CD4-positive, alpha-beta T cell treated with Interleukin-10 for 1 hour (primary cell): ENCODE measurements around the gene PEX14.

Experiments
- DNase-seq: peaks from one replicate; pipeline ENCODE4 v3.0.0-alpha.2; 2020

The PEX14 gene

DNA sequence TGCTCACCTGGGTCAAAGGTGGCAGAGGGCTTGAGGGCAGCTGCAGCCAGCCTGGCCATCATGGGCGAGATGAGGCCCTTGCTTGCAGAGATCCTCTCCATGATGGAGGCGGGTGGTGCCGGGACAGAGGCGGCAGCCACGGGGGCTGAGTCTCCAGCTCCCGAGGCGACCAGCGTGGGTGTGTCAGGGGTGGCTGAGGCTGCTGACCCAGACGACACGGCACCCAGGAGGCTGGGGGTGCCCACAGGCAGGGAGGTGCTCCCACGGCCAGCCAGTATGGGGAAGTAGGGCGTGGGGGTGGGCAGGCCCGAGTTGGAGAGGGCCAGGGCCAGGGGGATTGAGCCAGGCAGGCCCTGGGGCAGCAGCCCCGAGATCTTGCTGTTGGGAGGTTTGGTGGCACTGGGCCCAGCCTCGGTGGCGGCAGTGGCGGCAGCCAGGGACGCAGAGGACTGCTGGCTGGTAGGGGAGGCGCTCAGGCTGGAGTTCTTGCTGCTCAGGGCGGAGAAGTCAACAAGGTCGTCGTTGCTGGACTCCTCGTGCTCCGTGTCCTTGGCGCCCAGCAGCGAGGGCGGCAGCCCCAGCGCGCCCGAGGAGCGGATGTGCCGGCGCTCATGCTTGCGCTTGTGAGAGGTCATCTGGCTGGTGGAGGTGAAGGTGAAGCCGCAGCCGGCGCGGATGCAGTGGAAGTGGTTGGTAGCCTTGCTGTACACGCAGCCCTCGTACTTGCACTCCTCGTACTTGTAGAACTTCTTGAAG, 178.8 kb downstream of the PEX14 start:
- no peak for DNase-seq

- no peak for DNase-seq
Observed at GRCh38 chr1:10655002-10655401, 180.3 kb downstream of the PEX14 start.

- DNase-seq: no peak
Observed at GRCh38 chr1:10656431-10656830, 181.7 kb downstream of the PEX14 start.

GRCh38 chr1:10657088-10657847, 182.5 kb downstream of the PEX14 start:
- no peak for DNase-seq

GRCh38 chr1:10658396-10659066, 183.8 kb downstream of the PEX14 start:
- DNase-seq: no peak

- no peak for DNase-seq
Observed at GRCh38 chr1:10659218-10659617, 184.5 kb downstream of the PEX14 start.

GRCh38 chr1:10659646-10660540, 185.1 kb downstream of the PEX14 start:
- DNase-seq: no peak

DNA sequence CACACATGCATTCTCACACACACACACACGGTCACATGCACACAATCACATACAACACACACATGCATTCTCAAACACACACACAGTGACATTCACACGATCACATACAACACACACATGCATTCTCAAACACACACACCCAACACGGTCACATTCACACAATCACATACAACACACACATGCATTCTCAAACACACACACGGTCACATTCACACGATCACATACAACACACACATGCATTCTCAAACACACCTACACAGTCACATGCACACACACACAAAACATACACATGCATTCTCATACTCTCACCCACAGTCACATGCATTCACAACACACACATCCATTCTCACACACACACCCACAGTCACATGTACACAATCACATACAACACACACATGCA, 186.7 kb downstream of the PEX14 start:
- DNase-seq: no peak

GRCh38 chr1:10662090-10662688, 187.4 kb downstream of the PEX14 start:
- DNase-seq: no peak

DNA sequence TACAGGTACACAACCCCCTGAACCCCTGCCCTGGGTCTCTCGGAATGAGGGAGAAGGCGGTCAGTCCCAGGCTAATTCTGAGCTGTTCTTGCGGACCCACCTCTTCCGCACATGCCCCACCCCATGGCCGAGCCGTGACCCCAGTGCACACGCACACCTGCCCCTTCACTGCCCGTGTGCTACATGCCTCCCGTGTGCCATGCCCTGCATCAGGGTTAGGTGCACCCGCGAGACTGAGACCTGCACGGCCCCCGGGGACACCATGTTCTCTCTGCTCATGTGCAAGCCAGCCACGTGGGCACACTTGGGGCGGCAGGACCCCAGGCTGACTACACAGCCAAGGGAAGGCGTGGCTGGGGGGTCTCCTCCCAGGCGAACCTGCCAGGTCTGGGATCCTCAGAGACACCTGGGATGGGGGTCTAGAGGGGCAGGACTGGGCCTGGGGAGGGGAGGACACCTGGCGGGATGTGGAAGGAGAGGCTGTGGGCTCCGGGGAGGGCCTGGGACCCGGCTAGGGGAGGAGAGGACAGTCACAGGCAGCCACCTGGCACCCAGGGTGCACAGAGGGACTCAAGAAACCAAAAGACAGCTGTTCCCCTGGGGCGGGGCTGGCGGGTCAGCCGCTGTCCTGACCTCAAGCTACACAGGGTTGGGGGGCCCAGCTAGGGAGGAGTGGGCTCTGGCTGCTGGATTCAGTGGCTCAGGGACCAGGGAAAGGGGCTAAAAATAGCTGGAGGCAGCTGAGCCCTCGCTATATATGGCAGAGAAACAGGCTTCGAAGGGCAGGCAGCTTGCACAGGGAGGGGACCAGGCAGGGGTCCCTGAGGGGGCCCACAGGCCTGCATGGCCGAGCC, 188.3 kb downstream of the PEX14 start:
- DNase-seq: no peak

DNA sequence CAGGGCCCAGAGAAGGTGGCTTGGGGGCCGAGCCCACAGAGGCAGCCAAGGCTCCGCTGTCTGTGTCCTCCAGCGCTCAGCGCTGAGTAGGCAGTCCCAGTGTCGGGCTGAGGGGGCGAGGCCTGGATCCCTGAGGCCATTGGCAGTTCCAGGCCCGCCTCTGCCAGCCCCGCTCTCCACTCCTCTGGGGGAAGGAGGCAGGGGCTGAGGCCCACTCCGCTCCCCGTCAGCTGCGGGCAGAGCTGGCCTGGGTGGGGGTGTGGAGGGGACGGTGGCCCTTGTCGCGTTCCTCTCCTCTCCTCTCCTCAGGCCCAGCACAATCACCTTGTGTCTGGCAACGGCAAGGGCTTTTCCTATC, 188.9 kb downstream of the PEX14 start:
- no peak for DNase-seq

- DNase-seq: no peak
Observed at GRCh38 chr1:10664251-10664650, 189.5 kb downstream of the PEX14 start.

- DNase-seq: no peak
Observed at GRCh38 chr1:10665226-10665625, 190.5 kb downstream of the PEX14 start.

DNA sequence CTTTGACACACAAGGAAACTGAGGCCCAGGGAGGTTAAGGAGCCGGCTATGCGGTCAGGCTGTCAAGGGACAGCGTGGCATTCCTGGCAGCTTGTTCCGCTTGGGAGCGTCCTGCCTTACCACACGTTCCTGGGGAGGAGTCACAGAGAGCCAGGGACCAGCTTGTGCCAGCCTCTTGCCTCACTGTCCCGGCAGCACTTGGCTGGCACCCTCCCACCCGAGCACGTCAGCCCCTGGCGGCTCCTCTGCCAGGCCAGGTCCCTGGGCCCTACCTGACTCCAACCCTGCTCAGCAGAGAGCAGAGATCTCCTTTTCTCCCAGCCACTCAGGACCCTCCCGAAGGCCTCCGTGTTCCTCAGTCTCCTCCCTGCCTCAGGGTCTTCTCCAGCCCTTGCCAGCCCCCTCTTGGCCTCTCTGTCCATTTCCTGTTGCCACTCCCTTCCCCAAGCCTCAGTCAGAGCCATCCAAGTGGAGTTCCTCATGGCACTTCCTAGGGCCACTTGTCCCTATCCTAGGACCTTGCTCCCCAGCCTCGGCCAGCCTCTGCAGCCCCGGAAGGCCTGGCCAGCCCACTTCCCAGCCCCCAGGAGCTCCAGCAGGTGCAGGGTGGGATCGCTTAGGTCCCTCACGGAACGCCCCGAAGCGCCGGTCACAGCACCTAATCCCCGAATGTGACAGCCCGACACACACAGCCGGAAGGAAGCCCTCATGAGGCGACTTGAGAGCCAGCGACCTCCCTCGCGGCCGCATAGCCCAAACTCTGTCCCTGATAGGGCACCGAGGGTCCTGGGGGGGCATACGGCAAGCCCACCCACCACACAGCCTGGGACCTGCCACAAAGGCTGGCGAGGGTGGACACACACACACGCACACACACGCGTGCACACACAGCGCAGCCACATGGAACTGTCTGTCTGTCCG, 191.4 kb downstream of the PEX14 start:
- no peak for DNase-seq

- DNase-seq: no peak
Observed at GRCh38 chr1:10667861-10668761, 193.4 kb downstream of the PEX14 start.

DNA sequence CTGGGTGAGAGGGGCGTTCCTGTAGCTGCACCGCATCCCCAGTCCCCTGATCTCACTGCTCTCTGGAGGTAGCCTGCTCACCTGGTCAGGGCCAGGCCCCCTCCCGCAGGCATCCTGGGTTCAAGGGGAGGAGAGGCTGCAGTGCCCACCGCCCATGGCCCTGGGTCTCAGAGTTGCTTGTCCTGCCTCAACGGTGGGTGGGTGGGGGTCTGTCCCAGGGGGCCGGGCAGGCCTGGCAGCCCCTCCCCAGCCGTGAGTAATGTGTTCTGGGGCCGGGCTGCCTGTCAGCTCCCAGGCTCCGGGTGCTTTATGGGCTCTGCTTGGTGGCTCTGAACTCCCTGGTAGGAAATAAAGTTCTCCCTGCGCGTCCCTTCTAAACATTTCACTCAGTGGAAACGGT, 194.8 kb downstream of the PEX14 start:
- DNase-seq: no peak

GRCh38 chr1:10670190-10670589, 195.4 kb downstream of the PEX14 start:
- DNase-seq: no peak

- DNase-seq: no peak
Observed at GRCh38 chr1:10671090-10671489, 196.3 kb downstream of the PEX14 start.

DNA sequence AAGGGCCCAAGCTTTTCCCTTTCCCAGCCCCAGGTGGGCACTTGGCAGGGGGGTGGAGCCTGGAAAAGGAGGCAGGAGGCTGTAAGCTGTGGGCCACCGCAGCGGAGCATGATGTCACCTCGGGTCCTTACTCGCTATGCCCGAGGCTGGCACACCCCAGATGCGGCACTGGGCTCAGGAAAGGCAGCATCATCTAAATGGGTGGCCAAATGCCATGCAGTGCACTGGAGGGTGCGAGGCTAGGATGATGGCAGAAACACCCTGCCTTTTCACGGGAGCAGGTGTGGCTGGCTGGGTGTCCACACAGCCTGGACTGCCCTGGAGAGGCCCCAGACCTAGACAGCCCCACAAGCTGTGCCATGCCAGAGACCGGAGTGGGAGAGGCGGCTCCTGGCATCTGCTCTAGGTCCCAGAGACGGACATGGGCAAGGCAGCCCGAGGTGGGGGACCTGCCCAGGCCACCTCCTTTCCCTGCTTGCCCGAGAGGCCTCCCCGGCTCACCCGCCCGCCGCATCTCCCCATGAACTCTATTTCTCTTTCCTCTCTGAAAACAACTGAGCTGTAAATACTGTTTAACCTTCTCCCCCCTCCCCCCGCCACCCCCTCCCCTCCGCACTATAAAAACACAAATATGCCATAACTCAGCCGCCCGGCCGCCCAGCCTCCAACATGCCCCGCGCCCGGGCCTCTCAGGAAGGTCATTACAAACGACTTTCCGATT, 197.0 kb downstream of the PEX14 start:
- no peak for DNase-seq
